Neural cell (in vitro differentiated cells): Measurements from ENCODE around the gene SYCE1L. TPM values are rescaled to one million over a fixed set of nuclear protein-coding genes. Genes with fewer than 3 reads are reported as not detected.
"Not testable (repeated sequence)": the region's sequence is repeated elsewhere in the genome, so short reads cannot be mapped to it uniquely, and the experiment has no call there.

ENCODE experiments used
- H2AFZ ChIP-seq: fragments of 200-600, 300-800 bp; sonication (generic), shearing (Covaris generic); 2 replicates; pipeline ENCODE4 v1.6.0; 2014; ENCODE audit warnings: low read depth, mild to moderate bottlenecking, antibody characterized with exemption, low read length, moderate library complexity
- H3F3A ChIP-seq: fragments of 200-600 bp; shearing (Covaris generic); 2 replicates; pipeline ENCODE4 v1.6.1; 2016; ENCODE audit warnings: mild to moderate bottlenecking, moderate library complexity, mixed read lengths, antibody characterized with exemption, low read length; ENCODE audit not compliant: insufficient read depth, poor library complexity, severe bottlenecking
- H3K27ac ChIP-seq: fragments of 200-600, 300-800 bp; sonication (generic), shearing (Covaris generic); 2 replicates; pipeline ENCODE4 v1.5.1; 2014; ENCODE audit warnings: mild to moderate bottlenecking, low read length, moderate library complexity
- H3K27me3 ChIP-seq: fragments of 300-800, 200-600 bp; sonication (generic), shearing (Covaris generic); 2 replicates; pipeline ENCODE4 v1.6.0; 2014; ENCODE audit warnings: mild to moderate bottlenecking, low read depth, low read length, moderate library complexity; ENCODE audit not compliant: insufficient read depth
- H3K36me3 ChIP-seq: fragments of 300-800, 200-600 bp; sonication (generic), shearing (Covaris generic); 2 replicates; pipeline ENCODE4 v1.5.1; 2014; ENCODE audit warnings: mild to moderate bottlenecking, antibody characterized with exemption, low read length, moderate library complexity; ENCODE audit not compliant: insufficient read depth
- H3K4me2 ChIP-seq: fragments of 300-800, 200-600 bp; sonication (generic), shearing (Covaris generic); 2 replicates; pipeline ENCODE4 v1.6.0; 2014; ENCODE audit warnings: mild to moderate bottlenecking, low read length
- H3K4me3 ChIP-seq: fragments of 300-800, 200-600 bp; sonication (generic), shearing (Covaris generic); 2 replicates; pipeline ENCODE4 v1.5.1; 2014; ENCODE audit warnings: mild to moderate bottlenecking, low read length, moderate library complexity
- H3K79me2 ChIP-seq: fragments of 200-600 bp; shearing (Covaris generic); replicated peaks from 2 replicates; pipeline ENCODE4 v1.6.0; 2014; ENCODE audit warnings: mild to moderate bottlenecking, low read length, moderate library complexity; ENCODE audit not compliant: insufficient read depth
- H3K9ac ChIP-seq: fragments of 300-800, 200-600 bp; sonication (generic), shearing (Covaris generic); 2 replicates; pipeline ENCODE4 v1.6.1; 2016; ENCODE audit warnings: mild to moderate bottlenecking, low read length, mixed read lengths
- H3K9me2 ChIP-seq: fragments of 200-600 bp; shearing (Covaris generic); 2 replicates; pipeline ENCODE4 v1.6.1; 2016; ENCODE audit warnings: mild to moderate bottlenecking, low read length, mixed read lengths; ENCODE audit not compliant: insufficient read depth
- H3K9me3 ChIP-seq: fragments of 200-600, 300-800 bp; sonication (generic), shearing (Covaris generic); 2 replicates; pipeline ENCODE4 v1.6.1; 2016; ENCODE audit warnings: mild to moderate bottlenecking, mixed run types, low read length, moderate library complexity, mixed read lengths
- H4K20me1 ChIP-seq: fragments of 200-600 bp; shearing (Covaris generic); 2 replicates; pipeline ENCODE4 v1.6.1; 2016; ENCODE audit warnings: mild to moderate bottlenecking, mixed run types; ENCODE audit not compliant: insufficient read depth
- EP300 ChIP-seq: fragments of 450-650 bp; conservative IDR thresholded peaks from 2 replicates; pipeline ENCODE4 v1.6.1; 2014; ENCODE audit warnings: antibody characterized with exemption, mild to moderate bottlenecking, moderate library complexity; ENCODE audit not compliant: poor library complexity, severe bottlenecking
- EZH2 ChIP-seq: fragments of 200-600, 300-800 bp; shearing (Covaris generic), sonication (generic); IDR thresholded peaks from 2 replicates; pipeline ENCODE4 v1.6.1; 2014; ENCODE audit warnings: antibody characterized with exemption, low read length, borderline replicate concordance, mild to moderate bottlenecking; ENCODE audit not compliant: insufficient read depth, poor library complexity, severe bottlenecking
- MXI1 ChIP-seq: fragments of 450-650 bp; conservative IDR thresholded peaks from 2 replicates; pipeline ENCODE4 v1.6.1; 2014; ENCODE audit warnings: antibody characterized with exemption, mild to moderate bottlenecking; ENCODE audit not compliant: poor library complexity, severe bottlenecking
- POLR2AphosphoS5 ChIP-seq: IDR thresholded peaks from 2 replicates; pipeline ENCODE4 v1.6.1; 2012
- RAD21 ChIP-seq: fragments of 450-650 bp; conservative IDR thresholded peaks from 2 replicates; pipeline ENCODE4 v1.6.1; 2014; ENCODE audit warnings: antibody characterized with exemption, mild to moderate bottlenecking, moderate library complexity
- REST ChIP-seq: IDR thresholded peaks from 2 replicates; pipeline ENCODE4 v1.6.1; 2012; ENCODE audit warnings: borderline replicate concordance
- SMC3 ChIP-seq: fragments of 450-650 bp; conservative IDR thresholded peaks from 2 replicates; pipeline ENCODE4 v1.6.1; 2014; ENCODE audit warnings: antibody characterized with exemption, mild to moderate bottlenecking, moderate library complexity; ENCODE audit not compliant: poor library complexity
- TAF1 ChIP-seq: IDR thresholded peaks from 2 replicates; pipeline ENCODE4 v1.6.1; 2012; ENCODE audit warnings: low read depth
- polyA plus RNA-seq: library from polyadenylated mRNA; depleted of rRNA; stranded (reverse); fragments of >200 nt; gene quantifications from 2 replicates; pipeline ENCODE4 v1.2.3, GENCODE V29; 2014
- TF ChIP-seq, protein P1 (sequence below): fragments of 450-650 bp; IDR thresholded peaks from 2 replicates; pipeline ENCODE4 v1.5.1; 2014; ENCODE audit warnings: antibody characterized with exemption, mild to moderate bottlenecking, moderate library complexity; ENCODE audit not compliant: poor library complexity, severe bottlenecking

The SYCE1L gene
- polyA plus RNA-seq, 1 donor from 2014 or later, result 1.7 TPM

GRCh38 chr16:77158293-77158692 is 40.9 kb upstream of the SYCE1L start:
- Histone ChIP-seq H3K27me3 (no peaks in the 10 kb centered on the region), H3K36me3 (no peaks in the 10 kb centered on the region), H3K4me2 (no peak overlapping the region), H3K4me3 (no peak overlapping the region), H3K27ac (no peak overlapping the region), H4K20me1 (no peaks in the 10 kb centered on the region), H3F3A (no peaks in the 10 kb centered on the region), H3K9me3 (no peaks in the 10 kb centered on the region), H3K9ac (no peak overlapping the region), H2AFZ (no peak overlapping the region), H3K9me2 (no peaks in the 10 kb centered on the region), H3K79me2 (no peaks in the 10 kb centered on the region)
- TF ChIP-seq POLR2AphosphoS5 (no peak), REST (no peak), RAD21 (no peak), TAF1 (no peak), EP300 (no peak), MXI1 (no peak), EZH2 (no peak), SMC3 (no peak)
- TF ChIP-seq, protein P1, sequence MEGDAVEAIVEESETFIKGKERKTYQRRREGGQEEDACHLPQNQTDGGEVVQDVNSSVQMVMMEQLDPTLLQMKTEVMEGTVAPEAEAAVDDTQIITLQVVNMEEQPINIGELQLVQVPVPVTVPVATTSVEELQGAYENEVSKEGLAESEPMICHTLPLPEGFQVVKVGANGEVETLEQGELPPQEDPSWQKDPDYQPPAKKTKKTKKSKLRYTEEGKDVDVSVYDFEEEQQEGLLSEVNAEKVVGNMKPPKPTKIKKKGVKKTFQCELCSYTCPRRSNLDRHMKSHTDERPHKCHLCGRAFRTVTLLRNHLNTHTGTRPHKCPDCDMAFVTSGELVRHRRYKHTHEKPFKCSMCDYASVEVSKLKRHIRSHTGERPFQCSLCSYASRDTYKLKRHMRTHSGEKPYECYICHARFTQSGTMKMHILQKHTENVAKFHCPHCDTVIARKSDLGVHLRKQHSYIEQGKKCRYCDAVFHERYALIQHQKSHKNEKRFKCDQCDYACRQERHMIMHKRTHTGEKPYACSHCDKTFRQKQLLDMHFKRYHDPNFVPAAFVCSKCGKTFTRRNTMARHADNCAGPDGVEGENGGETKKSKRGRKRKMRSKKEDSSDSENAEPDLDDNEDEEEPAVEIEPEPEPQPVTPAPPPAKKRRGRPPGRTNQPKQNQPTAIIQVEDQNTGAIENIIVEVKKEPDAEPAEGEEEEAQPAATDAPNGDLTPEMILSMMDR, result no peak

DNA sequence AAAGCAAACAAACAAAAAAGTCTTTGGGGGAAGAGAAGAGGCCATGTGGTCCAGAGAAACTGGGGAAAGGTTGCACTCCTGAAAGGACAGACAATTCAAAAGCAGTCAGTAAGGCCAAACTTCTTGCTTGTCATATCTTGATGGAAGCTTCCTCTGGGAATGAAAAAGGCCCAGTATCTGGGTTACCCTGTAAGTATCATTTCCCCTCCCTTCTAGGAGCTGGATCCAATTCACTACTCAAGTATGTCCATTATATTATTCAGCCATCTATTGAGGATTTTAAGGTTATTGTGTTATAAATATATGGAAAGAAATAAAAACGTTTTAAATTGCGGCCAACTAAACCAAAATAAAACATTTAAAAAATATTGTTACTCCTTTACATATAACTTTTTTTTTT is 34.2 kb upstream of the SYCE1L start:
- no peak overlapping the region for H3K4me2 ChIP-seq
- TF ChIP-seq EZH2 (no peak), SMC3 (no peak), MXI1 (no peak), TAF1 (no peak), EP300 (no peak), POLR2AphosphoS5 (no peak), RAD21 (no peak), REST (no peak)
- TF ChIP-seq, protein P1, result no peak
- no peaks in the 10 kb centered on the region for H3K36me3 ChIP-seq
- no peak overlapping the region for H3K27ac ChIP-seq
- H3K4me3 ChIP-seq, result no peak overlapping the region
- H3K79me2 ChIP-seq, result no peaks in the 10 kb centered on the region
- no peaks in the 10 kb centered on the region for H3K9me3 ChIP-seq
- no peak overlapping the region for H3K9ac ChIP-seq
- H3K9me2 ChIP-seq, result no peaks in the 10 kb centered on the region
- no peaks in the 10 kb centered on the region for H3K27me3 ChIP-seq
- no peaks in the 10 kb centered on the region for H3F3A ChIP-seq
- H4K20me1 ChIP-seq, result no peaks in the 10 kb centered on the region
- no peak overlapping the region for H2AFZ ChIP-seq

- not testable (repeated sequence) for H3K9me2 ChIP-seq, H3K27me3 ChIP-seq, H3K79me2 ChIP-seq, H3K9me3 ChIP-seq, H3K4me2 ChIP-seq, H3K9ac ChIP-seq, H3F3A ChIP-seq, H3K36me3 ChIP-seq, H4K20me1 ChIP-seq, H2AFZ ChIP-seq, H3K27ac ChIP-seq, H3K4me3 ChIP-seq
These were observed 33.5 kb upstream of the SYCE1L start for GRCh38 chr16:77165536-77166236.
